ENCODE results near the gene EYS.

Gene EYS

DNA sequence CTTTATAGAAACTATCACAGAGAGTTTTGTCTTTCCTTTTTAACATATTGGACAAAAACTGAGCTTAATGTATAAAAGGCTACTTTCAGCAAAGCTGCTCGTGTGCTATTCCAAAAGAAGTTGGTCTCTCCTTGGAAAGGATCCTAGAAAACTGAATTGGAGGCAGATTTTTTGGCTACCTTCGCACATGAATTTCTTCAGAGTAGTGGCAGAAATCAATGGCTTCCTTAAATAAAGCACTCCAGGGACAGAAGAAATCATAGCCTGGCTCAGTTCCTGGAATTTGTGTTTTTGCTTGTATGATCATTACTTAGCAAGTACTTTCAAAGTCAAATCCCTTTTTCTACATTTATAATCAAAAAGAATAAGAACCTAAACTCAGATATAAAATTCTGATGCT lies 1291.1 kb downstream of the EYS start:
- DNase-seq, result no peak

DNA sequence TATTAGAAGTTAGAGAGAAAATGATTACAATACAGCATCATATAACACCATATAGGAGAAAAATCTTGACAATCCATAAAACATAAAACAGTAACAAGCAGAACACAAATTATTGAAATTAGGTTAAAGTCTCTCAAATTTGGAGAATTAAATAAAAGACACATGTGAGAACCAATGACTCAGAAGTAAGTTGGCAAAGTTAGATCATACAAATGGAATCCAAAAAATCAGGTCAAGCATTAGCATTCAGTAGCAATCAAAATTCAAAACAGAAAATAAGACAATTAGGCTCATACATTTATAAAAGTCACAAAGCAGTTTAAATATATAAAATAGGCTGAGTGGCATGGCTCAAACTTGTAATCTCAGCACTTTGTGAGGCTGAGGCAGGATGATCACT lies 1295.8 kb downstream of the EYS start:
- DNase-seq, result no peak

DNA sequence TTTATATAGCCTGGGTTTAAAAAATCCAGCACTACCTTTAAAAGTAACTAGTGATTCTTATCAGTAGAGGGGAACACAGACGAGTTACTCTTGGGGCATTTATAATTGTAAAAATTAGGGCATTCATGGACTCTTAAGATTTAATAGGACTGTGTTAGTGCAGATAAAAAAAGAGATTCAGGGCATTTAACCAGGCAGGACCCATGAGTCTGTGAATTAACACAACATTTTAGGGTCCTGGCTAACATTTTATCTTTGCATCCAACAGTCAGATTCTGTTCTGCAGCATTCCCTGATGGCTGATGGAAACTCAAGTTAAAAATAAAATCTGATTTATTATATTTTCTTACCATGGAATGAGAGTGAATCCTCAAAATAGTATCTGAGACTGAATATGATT lies 1297.1 kb downstream of the EYS start:
- DNase-seq, result no peak

DNA sequence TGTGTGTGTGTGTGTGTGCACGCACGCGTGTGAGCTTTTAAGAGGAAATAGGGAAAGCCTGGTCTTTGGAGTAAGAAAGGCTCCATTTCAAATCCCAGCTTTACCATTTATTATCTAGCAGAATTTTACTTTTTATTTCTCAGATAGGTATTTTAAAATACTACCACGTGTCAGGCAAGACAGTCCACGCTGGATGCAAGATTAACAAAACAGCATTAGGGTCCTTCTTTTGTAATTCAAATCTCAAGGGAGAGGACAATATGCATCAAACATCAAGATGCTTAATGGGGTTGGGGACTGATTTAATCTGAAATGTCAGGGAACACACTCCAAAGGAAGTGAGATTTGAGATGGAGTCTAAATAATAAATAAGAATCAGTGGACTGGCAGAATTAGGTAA lies 1302.6 kb downstream of the EYS start:
- no peak for DNase-seq

- no peak for DNase-seq
These were observed 1323.7 kb downstream of the EYS start for GRCh38 chr6:64383277-64383676.

- DNase-seq, result no peak
These were observed 1330.6 kb downstream of the EYS start for GRCh38 chr6:64376394-64376793.

- no peak for DNase-seq
These were observed 1349.6 kb downstream of the EYS start for GRCh38 chr6:64357430-64357829.

DNA sequence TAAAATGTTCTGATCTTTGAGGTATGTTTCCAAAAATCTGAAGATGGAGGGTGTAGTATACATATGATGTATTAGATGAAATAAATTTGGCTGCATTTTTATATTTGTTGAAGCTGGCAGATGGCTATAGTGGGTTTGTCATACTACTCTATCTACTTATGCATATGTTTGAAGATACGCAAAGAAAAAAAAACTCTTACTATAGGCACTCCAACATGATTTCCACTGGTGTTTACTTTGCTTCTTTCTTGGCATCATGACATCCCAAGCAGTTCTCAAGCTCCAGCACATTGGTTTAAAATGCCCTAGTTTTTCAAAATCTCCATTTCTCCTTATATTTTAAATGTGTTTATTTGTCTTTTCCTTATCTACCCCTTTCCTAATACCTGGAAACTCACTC lies 1359.6 kb downstream of the EYS start:
- no peak for DNase-seq

- DNase-seq, result no peak
These were observed 1371.8 kb downstream of the EYS start for GRCh38 chr6:64335195-64335594.

DNA sequence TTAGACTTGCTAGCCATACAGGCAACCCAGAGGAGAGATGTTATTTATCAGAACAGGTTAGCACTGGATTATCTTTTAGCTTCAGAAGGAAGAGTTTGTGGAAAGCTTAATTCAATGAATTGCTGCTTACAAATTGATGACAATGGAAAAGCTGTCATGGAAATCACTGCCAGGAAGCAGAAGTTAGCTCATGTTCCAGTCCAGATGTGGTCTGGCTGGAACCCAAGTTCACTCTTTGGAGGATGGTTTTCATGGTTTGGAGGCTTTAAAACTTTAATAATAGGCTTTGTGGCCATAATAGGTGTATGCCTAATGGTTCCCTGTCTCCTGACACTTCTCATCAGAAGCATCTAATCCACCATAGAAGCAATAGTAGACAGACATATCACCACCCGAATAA lies 1372.4 kb downstream of the EYS start:
- no peak for DNase-seq

DNA sequence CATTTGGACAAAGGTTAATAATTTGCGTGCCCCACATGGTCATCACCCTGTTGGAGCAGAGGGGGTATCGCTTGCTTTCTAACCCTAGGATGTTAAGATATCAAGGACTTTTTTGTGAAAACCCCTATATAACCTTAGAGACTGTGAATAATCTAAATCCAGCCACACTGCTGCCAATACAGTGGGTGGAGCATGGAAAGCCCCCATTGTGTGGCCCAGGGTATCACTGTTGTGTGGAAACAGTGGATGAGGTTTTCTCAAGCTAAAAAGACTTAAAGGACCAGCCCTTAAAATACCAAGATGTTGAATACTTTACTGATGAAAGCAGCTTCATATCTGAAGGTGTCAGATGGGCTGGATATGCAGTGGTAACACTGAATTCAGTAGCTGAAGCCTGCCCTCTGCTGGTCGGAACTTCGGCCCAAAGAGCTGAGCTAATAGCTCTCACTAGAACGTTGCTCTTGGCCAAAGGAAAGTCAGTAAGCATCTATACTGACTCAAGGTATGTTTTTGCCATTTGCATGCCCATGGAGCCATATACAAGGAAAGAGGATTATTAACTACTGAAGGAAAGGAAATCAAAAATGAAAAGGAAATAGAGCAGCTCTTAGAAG lies 1376.2 kb downstream of the EYS start:
- peak; percentile 27 for DNase-seq

- DNase-seq, result no peak
These were observed 1380.1 kb downstream of the EYS start for GRCh38 chr6:64326939-64327338.

- no peak for DNase-seq
These were observed 1381.9 kb downstream of the EYS start for GRCh38 chr6:64325093-64325492.

DNA sequence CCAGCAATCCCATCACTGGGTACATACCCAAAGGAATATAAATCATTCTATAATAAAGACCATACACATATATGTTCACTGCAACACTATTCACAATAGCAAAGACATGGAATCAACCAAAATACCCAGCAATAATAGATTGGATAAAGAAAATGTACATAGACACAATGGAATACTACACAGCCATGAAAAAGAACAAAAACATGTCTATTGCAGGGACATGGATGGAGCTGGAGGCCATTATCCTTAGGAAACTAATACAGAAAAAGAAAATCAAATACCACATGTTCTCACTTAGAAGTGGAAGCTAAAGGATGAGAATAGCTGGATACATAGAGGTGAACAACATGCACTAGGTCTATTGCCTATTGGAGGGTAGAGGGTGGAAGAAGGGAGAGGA lies 1396.8 kb downstream of the EYS start:
- DNase-seq, result no peak

DNA sequence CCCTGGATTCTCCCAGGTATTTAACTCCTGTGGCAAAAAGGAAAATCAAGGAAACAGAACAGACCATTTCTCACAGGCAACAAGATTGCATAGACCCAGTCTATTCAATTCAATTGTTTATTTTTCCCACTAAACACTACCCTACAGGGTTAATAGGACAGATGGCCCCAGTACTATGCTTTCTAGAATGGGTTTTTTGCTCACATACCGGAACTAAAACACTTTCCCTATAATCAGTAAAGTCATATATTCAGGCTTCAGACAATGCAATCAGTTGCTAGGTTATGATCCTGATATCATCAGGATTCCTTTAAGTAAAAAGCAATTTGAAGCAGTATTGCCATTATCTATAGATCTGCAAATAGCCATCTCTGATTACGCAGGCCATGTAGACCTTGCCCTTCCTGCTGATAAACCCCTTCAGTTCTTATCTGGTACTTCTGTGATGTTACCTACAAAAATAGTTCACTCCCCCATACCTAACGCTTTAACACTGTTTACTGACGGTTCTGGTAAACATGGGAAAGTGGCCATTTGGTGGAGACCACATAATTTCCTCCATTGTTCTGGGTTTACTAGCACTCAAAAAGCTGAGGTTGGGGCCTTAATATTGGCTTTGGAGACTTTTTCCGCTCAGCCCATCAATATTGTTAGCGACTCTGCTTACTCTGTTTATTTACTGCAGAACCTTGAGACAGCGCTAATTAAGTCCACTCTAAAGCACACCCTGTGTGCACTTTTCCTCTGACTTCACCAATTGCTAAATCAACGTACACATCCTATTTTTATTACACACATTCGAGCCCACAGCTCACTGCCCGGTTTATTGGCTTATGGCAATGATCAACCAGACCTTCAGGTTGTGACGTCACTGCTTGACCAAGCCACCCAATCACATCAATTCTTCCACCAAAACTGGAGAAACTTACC lies 1405.5 kb downstream of the EYS start:
- no peak for DNase-seq

GRCh38 chr6:64299176-64299575 lies 1407.8 kb downstream of the EYS start:
- no peak for DNase-seq

DNA sequence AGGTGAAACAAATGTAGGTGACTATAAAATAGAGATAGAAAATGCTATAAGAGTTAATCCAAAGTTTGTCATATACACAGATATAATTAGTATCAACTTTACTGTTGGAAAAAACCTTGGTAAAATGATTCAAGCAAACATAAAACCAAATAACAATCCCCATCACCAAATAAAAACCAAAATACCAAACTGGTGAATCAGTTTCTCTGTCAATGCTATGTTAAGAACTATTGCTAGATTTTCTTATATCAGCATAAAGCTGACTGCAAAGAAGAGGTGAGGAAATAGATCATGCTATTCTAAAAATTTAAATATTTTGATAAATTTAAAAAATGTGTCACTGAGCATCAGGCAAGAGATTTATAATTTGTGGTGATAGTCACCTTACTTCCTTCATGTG lies 1413.0 kb downstream of the EYS start:
- DNase-seq, result no peak

DNA sequence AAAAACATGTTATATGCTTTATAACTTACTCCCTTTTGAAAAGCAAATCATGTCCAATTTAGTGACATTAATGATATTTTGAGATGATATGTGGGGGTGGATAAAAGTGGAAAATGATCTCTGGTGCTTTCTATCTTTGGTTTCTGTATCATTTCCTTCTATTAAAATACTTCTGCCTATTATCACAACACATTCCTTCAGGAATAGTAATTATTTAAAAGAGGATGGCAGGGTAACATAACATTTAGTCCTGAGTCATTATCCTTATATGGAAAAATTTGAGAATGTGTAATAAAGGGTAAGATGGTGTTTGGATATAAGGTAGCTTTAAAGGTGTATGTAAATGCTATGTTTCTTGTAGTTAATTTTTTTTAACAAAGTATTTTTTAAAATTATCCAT lies 1413.7 kb downstream of the EYS start:
- DNase-seq, result no peak

- DNase-seq, result no peak
These were observed 1416.2 kb downstream of the EYS start for GRCh38 chr6:64290867-64291266.

GRCh38 chr6:64289931-64290330 lies 1417.1 kb downstream of the EYS start:
- no peak for DNase-seq

DNA sequence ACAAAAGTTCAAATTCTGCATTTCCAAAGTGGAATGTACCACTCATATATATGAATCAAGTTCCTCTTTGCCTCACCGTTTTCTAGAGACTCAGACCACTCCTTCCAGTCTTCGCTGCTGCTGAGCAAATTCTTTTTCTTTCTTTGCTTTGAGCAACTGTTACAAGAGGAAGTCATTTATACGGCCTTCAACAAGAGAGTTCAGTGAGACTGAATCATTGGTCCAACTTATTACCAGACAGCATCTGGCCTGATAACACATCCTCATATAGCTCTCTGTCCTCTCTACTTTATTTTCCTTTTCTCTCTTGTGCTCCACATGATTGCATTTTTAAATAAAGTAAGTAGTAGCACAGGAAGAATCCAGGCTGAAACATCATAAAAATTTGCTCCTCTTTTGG lies 1418.7 kb downstream of the EYS start:
- DNase-seq, result no peak

- no peak for DNase-seq
These were observed 1425.9 kb downstream of the EYS start for GRCh38 chr6:64281167-64281566.

DNA sequence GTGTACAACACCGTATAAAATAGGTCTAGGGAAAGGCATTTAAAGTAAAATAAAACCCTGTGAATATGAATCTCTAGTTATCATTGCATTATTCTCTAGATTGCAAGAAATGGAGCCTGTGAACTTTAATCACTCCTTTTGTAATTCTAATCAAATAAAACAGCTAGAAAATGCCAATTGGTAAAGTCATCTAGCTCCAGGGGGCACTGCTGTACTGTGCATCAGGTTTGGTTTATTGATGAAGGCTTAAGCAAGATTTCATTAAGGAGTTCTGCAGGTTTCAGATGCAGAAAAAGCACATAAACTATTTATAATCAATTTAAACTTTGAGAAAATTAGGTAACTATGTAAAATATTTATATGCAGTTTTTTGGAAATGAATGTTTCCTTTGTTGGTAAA lies 1426.5 kb downstream of the EYS start:
- no peak for DNase-seq

DNA sequence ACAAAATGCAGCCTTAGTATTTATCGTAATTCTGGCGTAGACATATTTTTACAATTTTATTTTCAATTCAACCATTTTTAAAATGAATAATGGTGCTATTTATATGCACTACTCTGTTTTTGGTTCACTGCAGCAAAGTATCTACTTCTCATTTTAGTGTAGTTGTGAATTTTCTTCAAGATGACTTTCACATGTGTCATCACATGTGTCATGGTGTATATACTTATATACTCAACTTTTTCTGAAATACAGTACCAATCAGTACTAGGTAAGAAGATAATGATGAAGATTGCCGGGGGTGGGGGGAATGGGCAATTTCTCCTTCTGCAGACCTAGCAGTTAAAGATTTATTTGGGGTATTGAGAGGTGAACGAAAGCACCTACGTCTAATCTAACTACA lies 1436.9 kb downstream of the EYS start:
- no peak for DNase-seq

GRCh38 chr6:64266351-64266821 lies 1440.6 kb downstream of the EYS start:
- DNase-seq, result no peak
